AG09319 (cell line): Measurements from ENCODE around the gene PALLD.

ENCODE experiments used
- DNase-seq: peaks from one replicate; pipeline ENCODE4 v3.0.0-alpha.2; 2010; ENCODE audit warnings: low read depth; ENCODE audit errors: extremely low read depth
- CTCF ChIP-seq: IDR thresholded peaks from 2 replicates; pipeline ENCODE4 v1.5.1; 2011; ENCODE audit warnings: low read depth, mild to moderate bottlenecking, inconsistent platforms, low read length, moderate library complexity

The PALLD gene

GRCh38 chr4:168593399-168593798 lies 96.5 kb downstream of the PALLD start:
- DNase-seq = no peak
- no peak for TF ChIP-seq CTCF

- DNase-seq = no peak
- no peak for TF ChIP-seq CTCF
These were observed 97.3 kb downstream of the PALLD start for GRCh38 chr4:168594121-168594520.

- TF ChIP-seq CTCF = no peak
- no peak for DNase-seq
These were observed 101.3 kb downstream of the PALLD start for GRCh38 chr4:168598191-168598590.

GRCh38 chr4:168600796-168601583 lies 104.1 kb downstream of the PALLD start:
- no peak for TF ChIP-seq CTCF
- DNase-seq = no peak

- DNase-seq = no peak
- no peak for TF ChIP-seq CTCF
These were observed 105.0 kb downstream of the PALLD start for GRCh38 chr4:168601899-168602298.

- TF ChIP-seq CTCF = no peak
- no peak for DNase-seq
These were observed 107.9 kb downstream of the PALLD start for GRCh38 chr4:168604496-168605373.

GRCh38 chr4:168605411-168605810 lies 108.6 kb downstream of the PALLD start:
- no peak for TF ChIP-seq CTCF
- no peak for DNase-seq
